PC-9 (cell line): ENCODE measurements around the gene EYA2.

Experiments used
- EZH2 ChIP-seq: fragments of 200-600 bp; sonication (generic); IDR thresholded peaks from 2 replicates; pipeline ENCODE4 v1.8.0; 2017; ENCODE audit warnings: antibody characterized with exemption, low read depth
- TF ChIP-seq, protein P1 (sequence below): fragments of 200-600 bp; sonication (generic); conservative IDR thresholded peaks from 2 replicates; pipeline ENCODE4 v1.6.1; 2017; ENCODE audit warnings: mixed run types, antibody characterized with exemption, mild to moderate bottlenecking, moderate library complexity

DNA sequence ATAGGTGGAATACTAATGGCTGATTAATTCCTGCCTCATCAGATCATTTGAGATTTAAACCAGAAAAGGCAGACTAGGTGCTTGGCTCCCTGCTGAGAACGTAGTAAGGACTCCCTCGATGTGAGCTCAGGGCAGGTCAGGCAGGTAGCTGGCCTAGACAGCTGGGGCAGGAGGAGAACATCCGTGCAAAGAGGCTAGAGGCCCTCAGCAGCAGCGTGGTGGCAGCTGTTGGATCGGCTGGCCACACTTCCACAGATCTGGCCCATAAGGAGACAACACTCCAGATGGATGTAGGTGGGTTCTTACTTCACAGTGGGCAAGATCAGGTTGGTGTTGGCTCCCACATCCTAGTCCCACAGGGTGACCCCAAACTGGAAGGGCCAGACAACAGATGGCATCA, 38.5 kb downstream of the EYA2 start:
- TF ChIP-seq, protein P1, sequence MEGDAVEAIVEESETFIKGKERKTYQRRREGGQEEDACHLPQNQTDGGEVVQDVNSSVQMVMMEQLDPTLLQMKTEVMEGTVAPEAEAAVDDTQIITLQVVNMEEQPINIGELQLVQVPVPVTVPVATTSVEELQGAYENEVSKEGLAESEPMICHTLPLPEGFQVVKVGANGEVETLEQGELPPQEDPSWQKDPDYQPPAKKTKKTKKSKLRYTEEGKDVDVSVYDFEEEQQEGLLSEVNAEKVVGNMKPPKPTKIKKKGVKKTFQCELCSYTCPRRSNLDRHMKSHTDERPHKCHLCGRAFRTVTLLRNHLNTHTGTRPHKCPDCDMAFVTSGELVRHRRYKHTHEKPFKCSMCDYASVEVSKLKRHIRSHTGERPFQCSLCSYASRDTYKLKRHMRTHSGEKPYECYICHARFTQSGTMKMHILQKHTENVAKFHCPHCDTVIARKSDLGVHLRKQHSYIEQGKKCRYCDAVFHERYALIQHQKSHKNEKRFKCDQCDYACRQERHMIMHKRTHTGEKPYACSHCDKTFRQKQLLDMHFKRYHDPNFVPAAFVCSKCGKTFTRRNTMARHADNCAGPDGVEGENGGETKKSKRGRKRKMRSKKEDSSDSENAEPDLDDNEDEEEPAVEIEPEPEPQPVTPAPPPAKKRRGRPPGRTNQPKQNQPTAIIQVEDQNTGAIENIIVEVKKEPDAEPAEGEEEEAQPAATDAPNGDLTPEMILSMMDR, result no peak
- TF ChIP-seq EZH2, result no peak
